Cardiac fibroblast (primary cell): ENCODE measurements around the gene FRMD5.

Source experiments
- DNase-seq, 2 donors: peaks; one replicate each; pipeline versions ENCODE4 v3.0.0 to v3.0.0-alpha.2; 2010; ENCODE audit warnings: low read depth in 2 of 2
- H3K4me3 ChIP-seq, 2 donors: replicated peaks in 1 of 2; 1 replicate in 1 of 2; 2 replicates in 1 of 2; pipeline ENCODE4 v1.5.1; 2011; ENCODE audit warnings: low read depth in 2 of 2, low read length in 2 of 2, mild to moderate bottlenecking in 2 of 2, moderate library complexity in 1 of 2
- CTCF ChIP-seq: IDR thresholded peaks from one replicate; pipeline ENCODE4 v1.5.1; 2011; ENCODE audit warnings: low read depth, mild to moderate bottlenecking, low read length, inconsistent platforms

Gene FRMD5

GRCh38 chr15:44024155-44024554 lies 170.9 kb downstream of the FRMD5 start:
- no peak for TF ChIP-seq CTCF
- H3K4me3 ChIP-seq: no peak overlapping the region
- no peak for DNase-seq

GRCh38 chr15:44023176-44023575 lies 171.9 kb downstream of the FRMD5 start:
- TF ChIP-seq CTCF: peak; percentile 37
- peak; percentile 32 to 71 for DNase-seq
- H3K4me3 ChIP-seq: no peak overlapping the region

GRCh38 chr15:44018151-44018550 lies 176.9 kb downstream of the FRMD5 start:
- no peak for TF ChIP-seq CTCF
- no peak for DNase-seq
- no peak overlapping the region for H3K4me3 ChIP-seq

- TF ChIP-seq CTCF: no peak
- peak in 1 of 2 donors; percentile 67 for DNase-seq
These were observed 179.3 kb downstream of the FRMD5 start for GRCh38 chr15:44015545-44016305.

GRCh38 chr15:44011238-44011854 lies 183.7 kb downstream of the FRMD5 start:
- TF ChIP-seq CTCF: no peak
- DNase-seq: no peak
- H3K4me3 ChIP-seq: no peak overlapping the region

More at GRCh38 chr15:44015545-44016305, 179.3 kb downstream of the FRMD5 start:
- no peak overlapping the region for H3K4me3 ChIP-seq

GRCh38 chr15:44010089-44010488 lies 185.0 kb downstream of the FRMD5 start:
- DNase-seq: peak; percentile 73
- TF ChIP-seq CTCF: no peak

More at GRCh38 chr15:44010089-44010488, 185.0 kb downstream of the FRMD5 start:
- no peak overlapping the region for H3K4me3 ChIP-seq
